ENCODE measurements around the gene MAST4. TPM values are rescaled to one million over a fixed set of nuclear protein-coding genes. Genes with fewer than 3 reads are reported as not detected.
A peak's percentile ranks its signal among the peaks of the same experiment; 100 is the strongest.

MAST4 gene
- polyA plus RNA-seq, 1 donor (not counting 4 experiments of a cell fraction or from before 2014, with no cell fraction given): 19.8 TPM

- no peak for DNase-seq (ENCODE audit: low read depth, low spot score)
These were observed 560.9 kb downstream of the MAST4 start for GRCh38 chr5:67156976-67157583.

GRCh38 chr5:67160272-67160671 lies 564.1 kb downstream of the MAST4 start:
- H3K36me3 ChIP-seq (ENCODE audit: control insufficient read depth in 2 of 2, extremely low read depth in 1 of 2, insufficient read depth in 2 of 2, low read length in 2 of 2): peaks cover 29 to 30% of the 10 kb centered on the region in 2 experiments
- no peaks in the 10 kb centered on the region for H3K79me2 ChIP-seq (ENCODE audit: control insufficient read depth, insufficient read depth, low read length)
- peak; percentile 23 for FAIRE-seq
- no peak overlapping the region for H3K4me3 ChIP-seq (ENCODE audit: control insufficient read depth in 2 of 3, extremely low read depth in 1 of 3, insufficient read depth in 2 of 3, low read depth in 1 of 3, low read length in 3 of 3)
- no peak for TF ChIP-seq CTCF (optimal IDR thresholded peaks at IDR 0.05 in 1 of 3, IDR thresholded peaks at IDR 0.05 in 1 of 3, conservative IDR thresholded peaks at IDR 0.05 in 1 of 3; ENCODE audit: extremely low read depth in 1 of 3, insufficient read depth in 2 of 3, low read length in 3 of 3)
- TF ChIP-seq EZH2 (IDR thresholded peaks at IDR 0.05; ENCODE audit: low read length): no peak
- no peak for DNase-seq (ENCODE audit: low read depth, low spot score)
- H3K9ac ChIP-seq (ENCODE audit: control insufficient read depth, extremely low read depth, insufficient read depth, low read length): no peak overlapping the region
- peak overlapping the region; percentile 54 for H3K27ac ChIP-seq (ENCODE audit: control insufficient read depth, insufficient read depth, low read length)
- H3K9me1 ChIP-seq (ENCODE audit: control insufficient read depth, extremely low read depth, insufficient read depth, low read length): no peaks in the 10 kb centered on the region
- no peaks in the 10 kb centered on the region for H4K20me1 ChIP-seq (ENCODE audit: control insufficient read depth, extremely low read depth, insufficient read depth, low read length)
- H3K4me1 ChIP-seq (ENCODE audit: control insufficient read depth, extremely low read depth, insufficient read depth, low read length): peaks cover 19% of the 10 kb centered on the region
- no peak overlapping the region for H2AFZ ChIP-seq (ENCODE audit: control insufficient read depth, low read length)
- dilution Hi-C loops (cut with MboI; ENCODE audit: extremely low pct_ligation_motif_present, low sequenced_read_pairs): no loop called here
- H3K4me2 ChIP-seq (ENCODE audit: control insufficient read depth, extremely low read depth, insufficient read depth, low read depth, low read length): peak overlapping the region; percentile 49
- no peaks in the 10 kb centered on the region for H3K9me3 ChIP-seq (ENCODE audit: control insufficient read depth, low read depth, low read length)
- no peaks in the 10 kb centered on the region for H3K27me3 ChIP-seq (ENCODE audit: control insufficient read depth, extremely low read depth, insufficient read depth, low read length)

More at GRCh38 chr5:67156976-67157583, 560.9 kb downstream of the MAST4 start:
- peak; percentile 43 for FAIRE-seq
- no peaks in the 10 kb centered on the region for H4K20me1 ChIP-seq (ENCODE audit: control insufficient read depth, extremely low read depth, insufficient read depth, low read length)
- TF ChIP-seq CTCF (optimal IDR thresholded peaks at IDR 0.05 in 1 of 3, IDR thresholded peaks at IDR 0.05 in 1 of 3, conservative IDR thresholded peaks at IDR 0.05 in 1 of 3; ENCODE audit: extremely low read depth in 1 of 3, insufficient read depth in 2 of 3, low read length in 3 of 3): peak; percentile 71 to 82 (median 74)
- TF ChIP-seq EZH2 (IDR thresholded peaks at IDR 0.05; ENCODE audit: low read length): no peak
- no peak overlapping the region for H3K9ac ChIP-seq (ENCODE audit: control insufficient read depth, extremely low read depth, insufficient read depth, low read length)
- peaks cover 19% of the 10 kb centered on the region for H3K4me1 ChIP-seq (ENCODE audit: control insufficient read depth, extremely low read depth, insufficient read depth, low read length)
- H3K4me3 ChIP-seq (ENCODE audit: control insufficient read depth in 2 of 3, extremely low read depth in 1 of 3, insufficient read depth in 2 of 3, low read depth in 1 of 3, low read length in 3 of 3): no peak overlapping the region
- no peaks in the 10 kb centered on the region for H3K9me1 ChIP-seq (ENCODE audit: control insufficient read depth, extremely low read depth, insufficient read depth, low read length)
- no peaks in the 10 kb centered on the region for H3K79me2 ChIP-seq (ENCODE audit: control insufficient read depth, insufficient read depth, low read length)
- no peaks in the 10 kb centered on the region for H3K9me3 ChIP-seq (ENCODE audit: control insufficient read depth, low read depth, low read length)
- no peak overlapping the region for H3K27ac ChIP-seq (ENCODE audit: control insufficient read depth, insufficient read depth, low read length)
- dilution Hi-C loops (cut with MboI; ENCODE audit: extremely low pct_ligation_motif_present, low sequenced_read_pairs): no loop called here
- no peak overlapping the region for H2AFZ ChIP-seq (ENCODE audit: control insufficient read depth, low read length)
- H3K27me3 ChIP-seq (ENCODE audit: control insufficient read depth, extremely low read depth, insufficient read depth, low read length): no peaks in the 10 kb centered on the region
- no peak overlapping the region for H3K4me2 ChIP-seq (ENCODE audit: control insufficient read depth, extremely low read depth, insufficient read depth, low read depth, low read length)
- H3K36me3 ChIP-seq (ENCODE audit: control insufficient read depth in 2 of 2, extremely low read depth in 1 of 2, insufficient read depth in 2 of 2, low read length in 2 of 2): peaks cover 17 to 18% of the 10 kb centered on the region in 2 experiments

All from keratinocyte (primary cell).